Esophagus mucosa (tissue), 1 donor: ENCODE measurements around the gene RAPGEF2. TPM values are rescaled to one million over a fixed set of nuclear protein-coding genes. Genes with fewer than 3 reads are reported as not detected.
A peak's percentile ranks its signal among the peaks of the same experiment; 100 is the strongest.

Experiments used
- ATAC-seq: fragments of 200-7000 bp; cut with Tn5 transposase; one replicate; pipeline ENCODE4 v1.9.1; 2020
- total RNA-seq: library from RNA; stranded (reverse); gene quantifications from one replicate; pipeline ENCODE4 v1.2.4, GENCODE V29; 2023
- donor health status: DM: yes; HTN: yes; CAD: no.

The RAPGEF2 gene
- total RNA-seq, 1 donor from 2014 or later = 8.4 TPM

DNA sequence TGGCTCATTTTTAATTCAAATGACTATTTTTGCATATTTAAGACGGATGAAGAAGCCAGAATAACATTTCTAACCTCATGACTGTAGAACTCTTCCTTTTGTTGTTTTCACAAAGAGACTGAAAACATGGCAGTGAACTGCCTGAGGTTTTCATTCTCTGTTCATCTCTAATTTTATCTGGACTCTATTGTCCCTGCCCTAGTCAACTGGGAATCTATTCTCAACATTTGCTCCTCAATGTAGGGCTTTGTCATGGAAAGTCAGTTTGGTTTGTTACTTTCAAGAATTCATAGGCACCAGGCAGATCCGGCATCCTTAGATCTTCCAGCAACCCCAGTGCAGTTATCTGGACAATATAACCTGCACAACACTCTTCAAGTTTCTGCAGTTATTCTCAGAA lies 277.0 kb downstream of the RAPGEF2 start:
- ATAC-seq = no peak

DNA sequence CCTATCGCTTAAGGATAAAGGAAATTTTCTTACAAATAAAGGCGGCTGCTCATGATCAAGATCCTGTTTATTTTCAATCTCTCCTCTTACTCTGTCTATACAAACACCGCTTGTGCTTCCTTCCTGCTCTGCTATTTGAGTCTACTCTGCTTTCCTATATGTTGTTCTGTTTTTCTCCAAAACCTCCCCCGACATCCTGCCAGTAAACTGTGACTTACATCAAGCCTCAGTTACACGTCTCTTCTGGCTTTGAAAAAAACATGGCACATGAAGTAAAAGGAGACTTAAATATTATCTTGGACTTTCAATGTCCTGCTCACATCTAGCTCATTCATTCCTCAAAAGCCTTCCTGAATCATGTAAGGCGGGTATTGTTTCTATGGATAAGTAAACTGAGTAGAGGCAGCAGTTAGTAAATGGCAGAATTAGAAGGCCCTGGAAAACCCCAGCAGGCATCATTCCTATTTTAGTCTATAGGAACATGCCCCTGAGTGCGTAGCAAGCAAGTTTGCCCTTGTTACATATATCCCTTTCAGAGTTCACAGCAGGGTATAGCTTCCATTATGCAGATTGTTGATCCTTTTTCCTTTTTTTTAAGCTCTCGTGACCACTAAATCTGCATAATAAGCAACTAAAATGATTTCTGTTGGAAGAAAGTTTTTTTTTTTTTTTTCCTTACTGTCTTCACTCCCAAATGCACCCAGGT lies 280.1 kb downstream of the RAPGEF2 start:
- ATAC-seq = no peak

DNA sequence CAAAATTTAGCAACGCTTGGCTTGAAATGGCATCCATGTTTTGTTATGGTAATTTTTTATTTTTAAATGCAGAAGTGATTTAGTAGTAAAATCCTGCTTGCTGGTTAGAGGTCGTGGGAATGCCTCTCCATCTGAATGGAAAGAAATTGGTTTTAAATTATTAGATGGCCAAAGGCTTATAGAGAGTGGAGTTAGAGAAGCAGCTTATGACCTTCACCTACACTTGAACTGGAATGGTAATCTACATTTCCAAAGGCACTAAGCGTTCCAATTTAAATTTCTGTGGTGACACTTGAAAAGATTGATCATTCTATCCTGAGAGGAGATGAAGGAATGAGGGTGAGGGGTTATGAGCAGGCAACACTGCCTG lies 280.7 kb downstream of the RAPGEF2 start:
- no peak for ATAC-seq

DNA sequence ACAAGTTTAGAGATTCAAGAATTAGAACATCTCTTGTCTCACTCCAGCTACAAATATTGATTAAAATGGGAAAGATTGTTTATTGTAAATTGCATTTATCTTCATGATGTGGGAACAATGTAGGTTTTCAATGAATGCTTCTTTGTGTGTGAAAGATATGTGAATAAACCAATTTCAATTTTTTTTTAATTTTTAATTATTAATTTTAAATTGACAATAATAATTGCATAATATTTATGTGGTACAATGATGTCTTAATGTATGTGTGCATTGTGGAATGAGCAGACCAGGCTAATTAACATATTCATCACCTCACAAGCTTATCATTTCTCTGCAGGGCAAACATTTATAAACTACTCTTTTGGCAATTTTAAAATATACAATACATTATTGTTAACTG lies 281.1 kb downstream of the RAPGEF2 start:
- no peak for ATAC-seq

DNA sequence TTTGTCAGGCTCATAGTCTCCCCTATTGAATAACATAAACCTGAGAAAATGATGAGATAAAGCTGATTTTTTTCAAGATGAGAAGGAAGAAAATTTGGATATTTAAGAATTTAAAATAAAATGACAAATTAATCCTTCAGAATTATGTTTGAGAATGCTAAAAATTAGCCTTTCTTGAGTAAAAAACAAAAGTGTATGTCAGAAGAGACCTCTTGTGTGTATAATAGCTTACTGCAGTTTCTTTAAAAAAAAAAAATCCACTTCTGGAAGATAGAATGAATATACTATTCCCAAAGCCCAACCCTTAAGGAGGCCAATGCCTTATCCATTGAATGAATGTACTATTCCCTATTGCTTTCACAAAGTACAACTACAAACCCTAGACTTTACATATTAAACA lies 281.8 kb downstream of the RAPGEF2 start:
- no peak for ATAC-seq

GRCh38 chr4:159386620-159387019 lies 283.7 kb downstream of the RAPGEF2 start:
- ATAC-seq = no peak

- ATAC-seq = no peak
Observed at GRCh38 chr4:159389756-159390155, 286.9 kb downstream of the RAPGEF2 start.

DNA sequence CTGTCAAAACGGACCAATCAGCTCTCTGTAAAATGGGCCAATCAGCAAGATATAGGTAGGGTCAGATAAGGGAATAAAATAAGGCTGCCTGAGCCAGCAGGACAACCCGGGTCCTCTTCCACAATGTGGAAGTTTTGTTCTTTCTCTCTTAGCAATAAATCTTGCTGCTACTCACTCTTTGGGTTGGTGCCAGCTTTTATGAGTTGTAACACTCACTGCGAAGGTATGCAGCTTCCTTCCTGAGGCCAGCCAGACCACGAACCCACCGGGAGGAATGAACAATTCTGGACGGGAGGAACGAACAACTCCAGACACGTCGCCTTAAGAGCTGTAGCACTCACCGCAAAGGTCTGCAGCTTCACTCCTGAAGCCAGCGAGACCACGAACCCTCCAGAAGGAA lies 287.8 kb downstream of the RAPGEF2 start:
- peak; percentile 45 for ATAC-seq

DNA sequence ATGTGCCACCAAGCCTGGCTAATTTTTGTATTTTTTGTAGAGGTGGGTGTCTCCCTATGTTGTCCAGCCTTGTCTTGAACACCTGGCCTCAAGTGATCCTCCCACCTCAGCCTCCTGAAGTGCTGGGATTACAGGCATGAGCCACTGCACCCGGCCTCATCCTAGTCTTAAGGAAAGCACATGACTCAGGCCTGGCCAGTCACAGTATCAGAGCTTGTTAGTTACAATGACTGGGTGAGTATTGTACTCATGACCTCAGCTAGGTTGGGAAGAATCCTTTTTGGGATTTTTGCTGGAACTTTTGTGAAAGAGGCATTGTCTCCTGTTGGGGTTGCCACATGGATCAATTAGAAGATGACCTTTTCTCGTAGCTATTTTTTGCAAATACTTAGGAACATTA lies 292.8 kb downstream of the RAPGEF2 start:
- no peak for ATAC-seq

DNA sequence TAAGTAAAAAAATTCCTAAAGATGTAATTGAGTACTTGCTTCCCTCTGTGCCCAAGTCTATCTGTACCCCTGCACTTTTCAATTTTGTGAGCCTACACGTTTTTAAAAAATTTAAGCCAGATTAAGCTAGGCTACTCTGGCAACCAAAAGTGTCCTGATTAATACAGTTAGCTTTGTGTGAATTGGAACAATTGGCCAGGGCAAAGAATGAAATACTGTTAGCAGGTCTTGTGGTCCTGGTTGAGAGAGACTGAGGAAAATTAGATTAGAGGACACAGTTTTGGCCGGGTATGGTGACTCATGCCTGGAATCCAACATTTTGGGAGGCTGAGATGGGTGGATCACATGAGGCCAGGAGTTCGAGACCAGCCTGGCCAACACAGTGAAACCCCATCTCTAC lies 293.3 kb downstream of the RAPGEF2 start:
- no peak for ATAC-seq

DNA sequence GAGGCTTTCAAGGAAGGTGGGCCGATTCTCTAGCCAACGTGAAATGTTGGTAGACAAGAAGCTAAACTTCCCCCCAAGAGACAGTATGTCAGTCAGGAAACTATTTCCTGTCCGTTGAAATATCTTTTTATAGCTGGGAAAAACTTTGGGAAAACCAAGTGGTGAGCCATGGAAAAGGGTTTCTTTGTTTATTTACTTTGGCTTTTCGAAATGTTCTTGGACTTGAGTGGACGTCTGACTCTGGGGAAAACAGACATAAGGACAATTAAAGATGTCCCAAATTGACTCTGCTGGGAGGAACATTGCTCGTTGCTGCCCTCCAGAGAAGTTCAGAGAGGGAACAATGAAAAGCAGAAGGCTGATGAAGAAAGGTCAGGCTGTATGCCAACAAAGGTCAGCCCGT lies 295.4 kb downstream of the RAPGEF2 start:
- no peak for ATAC-seq

- ATAC-seq = no peak
Observed at GRCh38 chr4:159400558-159401225, 297.8 kb downstream of the RAPGEF2 start.

GRCh38 chr4:159401226-159401712 lies 298.4 kb downstream of the RAPGEF2 start:
- no peak for ATAC-seq

- no peak for ATAC-seq
Observed at GRCh38 chr4:159401791-159402380, 299.0 kb downstream of the RAPGEF2 start.
